Fibroblast of skin of right biceps (primary cell): ENCODE data around the gene CAPN5.
A peak's percentile ranks its signal among the peaks of the same experiment; 100 is the strongest.

Experiments
- DNase-seq: peaks from one replicate; pipeline ENCODE4 v3.0.0-alpha.2; 2013

CAPN5 gene

GRCh38 chr11:77121876-77122575 lies 55.3 kb downstream of the CAPN5 start:
- DNase-seq: no peak

- DNase-seq: no peak
Observed at GRCh38 chr11:77122576-77123212, 55.9 kb downstream of the CAPN5 start.

DNA sequence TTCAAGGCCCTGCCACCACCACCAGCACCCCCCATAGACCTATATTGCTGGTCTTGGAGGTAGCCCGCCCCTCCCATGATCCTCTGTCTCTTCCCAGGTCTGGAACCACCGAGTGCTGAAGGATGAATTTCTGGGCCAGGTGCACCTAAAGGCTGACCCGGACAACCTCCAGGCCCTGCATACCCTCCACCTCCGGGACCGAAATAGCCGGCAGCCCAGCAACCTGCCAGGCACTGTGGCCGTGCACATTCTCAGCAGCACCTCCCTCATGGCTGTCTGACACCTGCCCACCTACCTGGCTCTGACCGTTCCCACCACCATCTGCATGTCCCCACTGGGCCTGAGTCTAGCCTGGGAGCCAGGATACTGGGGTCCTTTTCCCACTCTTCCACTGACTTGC lies 56.8 kb downstream of the CAPN5 start:
- no peak for DNase-seq

- DNase-seq: no peak
Observed at GRCh38 chr11:77124041-77124440, 57.3 kb downstream of the CAPN5 start.

GRCh38 chr11:77124488-77124887 lies 57.7 kb downstream of the CAPN5 start:
- no peak for DNase-seq

DNA sequence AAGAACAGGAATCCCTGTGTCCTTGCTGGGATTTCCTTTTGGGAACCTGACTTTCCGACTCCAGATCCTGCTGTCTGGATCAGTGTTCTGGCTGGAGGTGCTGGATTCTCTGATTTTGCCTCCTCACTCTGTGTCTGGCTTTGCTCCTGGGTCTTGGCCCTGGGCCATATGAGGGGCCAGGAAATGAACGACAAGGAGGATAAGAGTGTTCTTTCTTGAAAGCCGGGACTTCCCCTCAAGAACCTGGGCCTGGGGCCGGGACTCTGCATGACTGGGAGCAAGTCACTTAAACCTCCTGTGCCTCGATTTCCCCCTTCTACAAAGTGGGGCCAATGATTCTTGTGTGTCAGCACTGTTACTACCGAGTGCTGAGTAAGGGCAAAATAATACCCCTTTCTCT lies 58.4 kb downstream of the CAPN5 start:
- no peak for DNase-seq

GRCh38 chr11:77125695-77126094 lies 58.9 kb downstream of the CAPN5 start:
- DNase-seq: no peak

DNA sequence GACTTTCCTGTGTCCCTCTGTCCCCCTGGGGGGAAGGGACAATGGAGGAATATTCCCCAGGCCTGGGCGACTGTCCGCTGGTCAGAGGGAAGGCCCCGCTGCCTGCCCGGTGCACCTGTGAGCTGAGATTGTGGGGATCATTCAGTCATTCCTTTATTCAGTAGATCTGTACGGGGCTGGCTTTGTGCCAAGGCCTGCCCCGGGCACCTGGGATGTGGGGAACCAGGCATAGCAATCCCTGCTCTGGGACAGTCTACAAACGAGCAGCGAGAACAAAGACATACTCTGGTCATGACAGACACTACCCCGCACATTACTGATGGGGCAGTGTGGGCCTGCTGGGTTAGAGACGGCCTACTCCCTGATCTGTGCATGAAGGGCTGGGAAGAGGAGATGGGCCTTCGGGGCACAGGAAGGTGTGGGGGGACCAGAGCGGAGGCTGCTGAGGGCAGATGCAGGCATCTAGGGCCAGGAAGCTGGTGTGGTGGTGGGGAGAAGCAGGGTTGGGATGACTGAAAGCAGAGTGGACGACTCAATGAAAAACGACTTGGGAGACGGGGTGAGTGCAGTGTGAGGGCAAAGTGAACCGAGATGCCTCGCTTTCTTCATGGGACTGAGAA lies 59.5 kb downstream of the CAPN5 start:
- DNase-seq: no peak

- DNase-seq: no peak
Observed at GRCh38 chr11:77126861-77127234, 60.1 kb downstream of the CAPN5 start.

- DNase-seq: no peak
Observed at GRCh38 chr11:77127235-77127911, 60.6 kb downstream of the CAPN5 start.

GRCh38 chr11:77127920-77128691 lies 61.3 kb downstream of the CAPN5 start, which contains the start of gene MYO7A:
Gene MYO7A (plus strand): TSS chr11:77128246. CDS start chr11:77130635, 2,389 bp downstream.
- DNase-seq: peak; percentile 35

DNA sequence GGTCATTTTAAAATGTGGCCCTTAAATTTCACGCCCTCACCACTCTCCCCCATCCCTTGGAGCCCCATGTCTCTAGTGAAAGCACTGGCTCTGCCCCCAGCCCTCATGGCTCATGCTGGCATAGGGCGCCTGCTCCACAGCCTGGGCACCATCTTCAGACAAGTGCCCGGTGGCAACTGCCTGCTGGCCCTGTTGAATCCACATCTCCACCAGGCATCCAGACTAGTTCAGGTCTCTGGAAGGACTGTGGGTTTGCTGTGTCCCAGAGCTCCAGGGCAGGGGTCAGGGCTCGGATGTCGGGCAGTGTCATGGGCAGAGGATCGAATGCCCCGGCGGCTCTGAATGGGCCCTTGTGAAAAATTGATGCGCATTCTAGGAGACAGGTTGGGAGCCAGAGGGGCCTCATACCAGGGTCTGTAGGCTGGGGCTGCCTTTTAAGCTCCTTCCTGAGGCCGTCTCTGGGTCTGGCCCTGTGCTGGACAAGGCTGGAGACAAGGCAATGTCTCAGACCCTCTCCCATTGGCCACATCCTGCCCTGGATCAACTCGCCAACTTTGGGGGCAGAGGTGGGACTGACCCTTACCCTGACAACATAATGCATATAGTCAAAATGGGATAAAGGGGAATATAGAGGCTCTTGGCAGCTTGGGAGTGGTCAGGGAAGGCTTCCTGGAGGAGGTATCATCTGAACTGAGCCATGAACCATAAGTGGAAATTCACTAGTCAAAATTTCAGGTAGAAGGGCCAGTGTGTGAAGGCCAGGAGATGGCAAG lies 62.5 kb downstream of the CAPN5 start:
- no peak for DNase-seq

DNA sequence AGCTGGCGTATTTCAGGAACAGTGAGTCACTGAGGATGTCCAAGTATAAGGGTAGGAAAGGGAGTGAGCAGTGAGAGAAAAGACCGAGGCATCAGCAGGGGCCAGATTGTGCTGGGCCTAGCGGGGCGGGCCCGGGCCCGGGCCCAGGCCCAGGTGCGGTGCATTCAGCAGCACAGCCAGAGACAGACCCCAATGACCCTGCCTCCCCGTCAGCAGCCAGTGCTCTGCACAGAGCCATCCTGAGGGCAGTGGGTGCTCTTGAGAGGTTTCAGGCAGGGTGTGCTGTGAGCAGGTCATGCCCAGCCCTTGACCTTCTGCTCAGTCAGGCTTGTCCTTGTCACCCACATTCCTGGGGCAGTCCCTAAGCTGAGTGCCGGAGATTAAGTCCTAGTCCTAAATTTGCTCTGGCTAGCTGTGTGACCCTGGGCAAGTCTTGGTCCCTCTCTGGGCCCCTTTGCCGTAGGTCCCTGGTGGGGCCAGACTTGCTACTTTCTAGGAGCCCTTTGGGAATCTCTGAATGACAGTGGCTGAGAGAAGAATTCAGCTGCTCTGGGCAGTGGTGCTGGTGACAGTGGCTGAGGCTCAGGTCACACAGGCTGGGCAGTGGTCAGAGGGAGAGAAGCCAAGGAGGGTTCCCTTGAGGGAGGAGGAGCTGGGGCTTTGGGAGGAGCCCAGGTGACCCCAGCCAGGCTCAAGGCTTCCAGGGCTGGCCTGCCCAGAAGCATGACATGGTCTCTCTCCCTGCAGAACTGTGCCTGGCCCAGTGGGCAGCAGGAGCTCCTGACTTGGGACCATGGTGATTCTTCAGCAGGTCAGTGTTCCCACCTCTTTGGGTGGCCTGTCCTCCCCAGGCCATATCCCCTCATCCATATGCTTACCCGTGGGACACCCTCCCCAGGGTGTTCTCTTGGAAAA lies 63.3 kb downstream of the CAPN5 start:
- no peak for DNase-seq

DNA sequence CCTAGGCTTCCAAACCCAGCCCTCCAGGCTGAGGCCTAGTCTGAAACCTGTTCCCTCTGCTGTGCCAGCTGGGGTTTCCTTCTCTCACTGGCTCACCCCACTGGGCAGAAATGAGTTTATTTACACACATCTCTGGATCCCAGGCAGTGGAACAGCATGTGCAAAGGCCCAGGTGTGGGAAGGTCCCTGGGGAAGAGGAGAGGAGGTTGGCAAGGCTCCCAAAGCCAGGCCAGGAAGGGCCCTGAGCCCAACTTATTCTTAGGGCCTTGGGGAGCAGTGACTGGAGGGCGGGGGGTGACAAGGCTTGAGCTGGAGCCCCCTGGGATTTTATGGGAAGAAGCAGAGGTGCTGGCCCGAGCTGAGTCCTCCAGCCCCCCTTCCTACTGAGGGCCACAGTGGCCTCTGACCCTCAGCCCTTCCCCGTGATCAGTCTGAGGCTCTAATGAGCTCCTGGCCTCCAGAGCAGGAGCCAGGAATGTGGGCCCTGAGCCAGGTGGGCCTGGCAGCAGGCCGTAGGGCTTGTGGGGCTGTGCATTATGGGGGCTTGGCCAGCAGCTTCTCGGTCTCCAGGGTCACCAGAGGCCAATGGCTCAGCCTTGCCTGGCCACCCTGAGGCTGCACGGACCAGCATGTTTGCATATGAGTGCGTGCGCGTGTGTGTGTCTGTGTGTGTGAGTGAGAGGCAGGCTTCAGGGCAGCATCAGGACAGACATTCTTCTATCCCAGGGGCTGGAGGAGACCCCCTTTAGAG lies 64.2 kb downstream of the CAPN5 start:
- DNase-seq: peak; percentile 29

GRCh38 chr11:77131560-77131959 lies 64.8 kb downstream of the CAPN5 start:
- DNase-seq: no peak

DNA sequence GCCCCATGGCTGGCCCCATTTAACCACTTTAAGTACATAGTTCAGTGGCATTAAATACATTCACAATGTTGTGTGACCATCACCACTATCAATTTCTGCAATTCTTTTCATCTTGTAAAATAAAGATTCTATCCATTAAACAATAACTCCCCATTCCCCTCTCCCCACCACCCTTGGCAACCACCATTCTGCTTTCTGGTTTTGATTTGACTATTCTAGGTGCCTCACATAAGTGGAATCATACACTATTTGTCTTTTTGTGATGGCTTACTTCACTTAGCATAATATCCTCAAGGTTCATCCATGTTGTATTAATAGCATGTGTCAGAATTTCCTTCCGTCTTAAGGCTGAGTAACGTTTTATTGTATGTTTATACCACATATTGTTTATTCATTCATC lies 68.3 kb downstream of the CAPN5 start:
- DNase-seq: no peak

DNA sequence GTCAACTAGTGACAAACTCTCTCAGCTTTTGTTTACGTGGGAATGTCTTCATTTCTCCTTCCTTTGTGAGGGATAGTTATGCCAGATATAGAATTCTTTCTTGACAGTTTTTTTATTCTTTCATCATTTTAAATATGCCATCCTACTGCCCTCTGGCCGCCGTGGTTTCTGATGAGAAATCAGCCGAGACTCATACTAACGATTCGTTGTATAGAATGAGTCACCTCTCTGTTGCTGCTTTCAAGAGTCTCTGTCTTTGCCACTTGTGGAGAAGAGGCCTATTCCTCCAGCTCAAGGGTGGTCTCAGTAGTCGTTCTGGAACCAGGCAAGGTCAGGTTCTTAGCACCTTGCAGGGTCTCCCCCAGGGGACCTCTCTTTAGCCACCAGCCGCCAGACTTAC lies 69.3 kb downstream of the CAPN5 start:
- peak; percentile 36 for DNase-seq

- DNase-seq: no peak
Observed at GRCh38 chr11:77136784-77137420, 70.1 kb downstream of the CAPN5 start.

- no peak for DNase-seq
Observed at GRCh38 chr11:77137421-77137820, 70.7 kb downstream of the CAPN5 start.
